Activated CD8-positive, alpha-beta memory T cell treated with anti-CD3 and anti-CD28 coated beads, Interleukin-2, amount 50 U/mL, for 1 hour (primary cell): ENCODE data around the gene STMN3.

Experiments
- DNase-seq: peaks from one replicate; pipeline ENCODE4 v3.0.0-alpha.2; 2020; ENCODE audit errors: extremely low read depth

STMN3 gene

GRCh38 chr20:63653041-63653973, at the start of gene STMN3:
TSS of gene STMN3 (minus strand) at chr20:63653424. CDS start at chr20:63653345, 79 bp downstream.
- DNase-seq, result no peak

- DNase-seq, result no peak
Observed at GRCh38 chr20:63702036-63702665, 48.9 kb upstream of the STMN3 start.

DNA sequence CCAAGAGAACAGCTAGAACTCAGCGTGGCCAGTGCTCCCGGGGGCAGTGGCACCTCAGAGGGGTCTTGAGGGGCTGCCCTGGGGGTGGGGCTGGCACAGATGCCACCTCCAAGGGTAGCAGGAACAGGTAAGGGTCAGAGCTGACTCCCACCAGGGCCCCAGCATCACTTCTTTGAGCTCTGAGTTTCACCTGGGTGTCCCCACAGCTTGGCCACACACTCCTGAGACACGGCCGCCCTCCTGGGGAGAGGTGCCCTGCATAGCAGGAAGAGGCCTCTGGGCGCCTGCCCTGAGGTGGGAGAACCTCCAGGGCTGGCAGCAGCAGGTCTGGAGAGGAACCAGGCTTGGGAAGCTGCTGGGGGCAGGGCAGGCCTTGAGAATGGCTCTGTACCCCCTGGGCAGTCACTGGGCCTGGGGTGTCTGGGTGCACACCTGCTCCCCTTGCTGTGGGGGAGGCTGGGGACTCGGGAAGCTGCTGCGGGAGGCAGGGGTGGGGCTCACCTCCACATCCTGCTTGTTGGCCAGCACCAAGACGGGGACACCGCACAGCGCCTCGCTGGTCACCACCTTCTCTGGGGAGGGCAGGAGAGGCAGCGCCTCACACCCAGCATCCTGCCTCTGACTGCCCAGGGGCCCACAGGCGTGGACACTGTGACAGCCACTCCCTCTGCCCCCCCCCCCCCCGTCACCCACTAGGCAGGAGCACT, 48.3 kb upstream of the STMN3 start:
- no peak for DNase-seq

GRCh38 chr20:63701051-63701328, 47.8 kb upstream of the STMN3 start:
- DNase-seq, result no peak

GRCh38 chr20:63700199-63701050, 47.2 kb upstream of the STMN3 start:
- DNase-seq, result no peak

GRCh38 chr20:63699466-63700198, 46.4 kb upstream of the STMN3 start:
- no peak for DNase-seq

GRCh38 chr20:63698739-63699465, 45.7 kb upstream of the STMN3 start:
- DNase-seq, result no peak

- no peak for DNase-seq
Observed at GRCh38 chr20:63697868-63698545, 44.8 kb upstream of the STMN3 start.

DNA sequence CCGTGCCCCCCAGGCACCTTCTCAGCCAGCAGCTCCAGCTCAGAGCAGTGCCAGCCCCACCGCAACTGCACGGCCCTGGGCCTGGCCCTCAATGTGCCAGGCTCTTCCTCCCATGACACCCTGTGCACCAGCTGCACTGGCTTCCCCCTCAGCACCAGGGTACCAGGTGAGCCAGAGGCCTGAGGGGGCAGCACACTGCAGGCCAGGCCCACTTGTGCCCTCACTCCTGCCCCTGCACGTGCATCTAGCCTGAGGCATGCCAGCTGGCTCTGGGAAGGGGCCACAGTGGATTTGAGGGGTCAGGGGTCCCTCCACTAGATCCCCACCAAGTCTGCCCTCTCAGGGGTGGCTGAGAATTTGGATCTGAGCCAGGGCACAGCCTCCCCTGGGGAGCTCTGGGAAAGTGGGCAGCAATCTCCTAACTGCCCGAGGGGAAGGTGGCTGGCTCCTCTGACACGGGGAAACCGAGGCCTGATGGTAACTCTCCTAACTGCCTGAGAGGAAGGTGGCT, 44.2 kb upstream of the STMN3 start:
- no peak for DNase-seq

GRCh38 chr20:63696628-63697356, 43.6 kb upstream of the STMN3 start, which contains the start of gene TNFRSF6B:
TSS of gene TNFRSF6B (plus strand) at chr20:63696652. CDS start at chr20:63696768, 116 bp downstream.
- DNase-seq, result no peak

DNA sequence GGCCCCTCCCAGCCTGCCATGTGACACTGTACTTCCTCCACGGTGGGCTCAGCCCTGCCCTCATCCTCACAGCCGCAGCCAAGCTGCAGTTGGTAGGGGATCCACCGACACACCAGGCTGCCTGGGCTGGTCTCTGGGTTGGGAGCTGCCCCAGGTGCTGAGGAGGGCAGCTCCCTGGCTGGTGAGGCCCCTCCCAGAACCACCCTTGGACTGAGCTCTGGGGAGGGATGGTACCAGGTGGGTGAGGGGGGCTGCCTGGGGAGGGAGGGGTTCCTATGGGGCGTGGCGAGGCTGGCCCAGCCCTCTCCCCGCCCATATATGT, 43.0 kb upstream of the STMN3 start:
- DNase-seq, result no peak

- no peak for DNase-seq
Observed at GRCh38 chr20:63695424-63696305, 42.4 kb upstream of the STMN3 start.

DNA sequence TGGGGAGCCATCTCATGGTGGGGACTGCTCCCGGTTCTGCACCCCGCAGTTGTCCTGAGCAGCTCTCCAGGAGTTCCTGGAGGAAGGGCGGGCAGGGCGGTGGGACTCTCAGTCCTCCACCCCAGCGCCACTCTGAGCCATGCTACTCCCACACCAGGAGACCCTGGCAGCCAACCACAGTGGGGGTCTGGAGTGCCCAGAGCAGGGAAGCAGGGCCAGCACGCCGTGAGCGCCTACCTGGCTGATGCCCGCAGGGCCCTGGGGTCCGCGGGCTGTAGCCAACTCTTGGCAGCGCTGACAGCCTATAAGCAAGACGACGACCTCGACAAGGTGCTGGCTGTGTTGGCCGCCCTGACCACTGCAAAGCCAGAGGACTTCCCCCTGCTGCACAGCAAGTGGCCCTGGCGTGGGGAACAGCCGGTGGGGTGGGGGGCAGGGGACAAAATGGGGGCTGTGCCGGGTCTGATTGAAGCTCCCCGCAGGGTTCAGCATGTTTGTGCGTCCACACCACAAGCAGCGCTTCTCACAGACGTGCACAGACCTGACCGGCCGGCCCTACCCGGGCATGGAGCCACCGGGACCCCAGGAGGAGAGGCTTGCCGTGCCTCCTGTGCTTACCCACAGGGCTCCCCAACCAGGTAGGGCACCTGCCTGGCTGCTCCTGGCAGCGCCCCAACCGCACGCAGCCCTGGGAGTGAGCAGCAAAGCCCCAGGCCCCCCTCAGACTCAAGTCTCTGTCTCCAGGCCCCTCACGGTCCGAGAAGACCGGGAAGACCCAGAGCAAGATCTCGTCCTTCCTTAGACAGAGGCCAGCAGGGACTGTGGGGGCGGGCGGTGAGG, 41.6 kb upstream of the STMN3 start:
- no peak for DNase-seq

DNA sequence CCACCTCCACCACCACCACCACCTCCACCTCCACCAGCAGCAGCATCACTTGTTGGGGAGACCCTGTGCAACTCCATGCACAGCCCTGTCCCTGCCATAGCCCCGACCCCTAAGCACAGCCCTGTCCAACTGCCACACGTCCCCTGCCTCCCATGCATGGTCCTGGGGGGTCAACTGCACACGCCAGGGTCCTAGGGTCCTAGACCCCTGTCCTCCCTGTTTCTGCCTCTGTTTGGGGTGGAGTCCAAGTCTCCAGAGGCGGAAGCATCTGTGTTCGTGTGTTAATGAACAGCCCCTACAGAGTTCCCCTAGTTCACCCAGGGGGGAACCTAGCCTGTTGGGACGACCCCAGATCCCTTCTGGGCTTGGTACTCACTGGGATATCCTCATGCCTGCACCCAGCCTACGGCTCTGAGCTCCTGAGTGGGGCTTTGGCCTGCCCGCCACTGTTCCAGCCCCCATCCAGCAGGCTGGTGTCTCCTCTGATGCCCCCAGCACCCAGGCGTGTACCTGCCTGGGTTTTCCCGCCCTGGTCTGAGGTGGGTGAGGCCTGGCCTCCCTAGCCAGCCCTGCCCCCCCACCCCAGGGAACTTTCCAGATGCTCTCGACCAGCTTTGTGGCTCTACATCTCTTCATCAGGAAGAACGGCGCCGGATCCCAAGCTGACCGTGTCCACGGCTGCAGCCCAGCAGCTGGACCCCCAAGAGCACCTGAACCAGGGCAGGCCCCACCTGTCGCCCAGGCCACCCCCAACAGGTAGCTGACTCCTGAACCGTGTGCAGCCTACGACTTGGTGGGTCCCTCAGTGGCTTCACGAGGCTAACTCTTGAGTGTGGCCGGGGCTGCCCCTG, 40.7 kb upstream of the STMN3 start:
- DNase-seq, result no peak

DNA sequence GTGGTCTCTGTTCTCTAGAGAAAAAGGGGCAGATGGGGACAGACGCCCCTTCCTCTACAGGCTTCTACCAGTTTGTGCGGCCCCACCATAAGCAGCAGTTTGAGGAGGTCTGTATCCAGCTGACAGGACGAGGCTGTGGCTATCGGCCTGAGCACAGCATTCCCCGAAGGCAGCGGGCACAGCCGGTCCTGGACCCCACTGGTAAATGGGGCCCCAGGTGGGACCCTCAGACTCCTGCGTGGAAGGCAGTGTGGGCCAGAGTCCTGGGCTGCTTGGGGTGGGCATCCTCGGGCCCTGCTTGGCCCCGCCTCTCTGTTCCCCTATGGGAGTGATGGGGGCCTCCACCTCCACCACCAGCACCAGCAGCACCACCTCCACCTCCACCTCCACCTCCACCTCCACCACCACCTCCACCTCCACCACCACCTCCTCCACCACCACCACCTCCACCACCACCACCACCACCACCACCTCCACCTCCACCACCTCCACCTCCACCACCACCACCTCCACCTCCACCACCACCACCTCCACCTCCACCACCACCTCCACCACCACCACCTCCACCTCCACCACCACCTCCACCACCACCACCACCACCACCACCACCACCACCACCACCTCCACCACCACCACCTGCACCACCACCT, 40.0 kb upstream of the STMN3 start:
- no peak for DNase-seq
